ENCODE results near the gene AKAP6.

The AKAP6 gene

DNA sequence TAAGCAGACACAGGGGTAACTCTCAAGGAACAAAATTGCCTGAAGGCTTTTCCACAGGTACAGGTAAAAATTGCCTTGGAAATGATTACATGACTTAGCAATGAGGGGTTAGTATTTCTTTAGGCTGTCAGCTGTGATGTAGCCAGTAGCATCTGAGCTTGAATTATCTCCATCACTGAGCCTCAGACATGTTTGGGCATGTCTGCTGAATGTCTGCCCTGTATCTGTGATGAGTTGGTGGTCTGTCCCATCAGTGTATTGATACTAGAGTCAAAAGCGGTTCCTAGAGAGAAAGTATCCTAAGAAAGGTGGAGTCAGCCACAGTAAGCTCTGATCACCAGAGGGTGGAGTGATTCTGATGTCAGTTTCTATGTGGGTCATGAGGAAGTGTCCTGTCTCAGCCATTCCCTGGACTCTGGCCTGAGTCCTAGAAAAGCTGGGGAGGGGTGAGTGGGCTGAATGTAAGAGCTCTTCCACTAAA, 16.3 kb downstream of the AKAP6 start:
- ATAC-seq (replicated peaks) (no peak), DNase-seq (no peak)
- Mint-ChIP-seq H3K4me3 (no peak overlapping the region), H3K27ac (no peak overlapping the region), H3K27me3 (peaks cover 9 to 10% of the 10 kb centered on the region in 2 donors), H3K36me3 (no peaks in the 10 kb centered on the region), H3K4me1 (no peaks in the 10 kb centered on the region), H3K9me3 (no peaks in the 10 kb centered on the region)

- Mint-ChIP-seq H3K27me3 (peaks cover 3 to 6% of the 10 kb centered on the region in 2 donors), H3K9me3 (peaks cover under 1 to 2% of the 10 kb centered on the region in 2 donors), H3K27ac (no peak overlapping the region), H3K4me3 (no peak overlapping the region), H3K4me1 (no peaks in the 10 kb centered on the region), H3K36me3 (no peaks in the 10 kb centered on the region)
- ATAC-seq (replicated peaks) (no peak), DNase-seq (no peak)
Observed at GRCh38 chr14:32349322-32349721, 20.2 kb downstream of the AKAP6 start.

GRCh38 chr14:32350020-32350419, 20.9 kb downstream of the AKAP6 start:
- ATAC-seq (replicated peaks) (peak; percentile 99), DNase-seq (no peak)
- Mint-ChIP-seq H3K9me3 (peaks cover 2 to 4% of the 10 kb centered on the region in 2 donors), H3K27ac (no peak overlapping the region), H3K4me3 (no peak overlapping the region), H3K4me1 (no peaks in the 10 kb centered on the region), H3K27me3 (peaks cover 3 to 6% of the 10 kb centered on the region in 2 donors), H3K36me3 (no peaks in the 10 kb centered on the region)

GRCh38 chr14:32352631-32353030, 23.5 kb downstream of the AKAP6 start:
- DNase-seq = no peak
- ATAC-seq (replicated peaks) = no peak
- H3K27me3 Mint-ChIP-seq = peaks cover 6 to 7% of the 10 kb centered on the region in 2 donors
- H3K9me3 Mint-ChIP-seq = peaks cover 2 to 4% of the 10 kb centered on the region in 2 donors
- H3K36me3 Mint-ChIP-seq = no peaks in the 10 kb centered on the region
- H3K27ac Mint-ChIP-seq = no peak overlapping the region
- no peaks in the 10 kb centered on the region for H3K4me1 Mint-ChIP-seq
- H3K4me3 Mint-ChIP-seq = no peak overlapping the region

- ATAC-seq (replicated peaks) = no peak
- Mint-ChIP-seq H3K27ac (no peak overlapping the region), H3K36me3 (no peaks in the 10 kb centered on the region), H3K27me3 (peaks cover 2 to 4% of the 10 kb centered on the region in 2 donors), H3K9me3 (peaks cover 2 to 4% of the 10 kb centered on the region in 2 donors), H3K4me1 (no peaks in the 10 kb centered on the region), H3K4me3 (no peak overlapping the region)
- DNase-seq = no peak
Observed at GRCh38 chr14:32354716-32355115, 25.6 kb downstream of the AKAP6 start.

DNA sequence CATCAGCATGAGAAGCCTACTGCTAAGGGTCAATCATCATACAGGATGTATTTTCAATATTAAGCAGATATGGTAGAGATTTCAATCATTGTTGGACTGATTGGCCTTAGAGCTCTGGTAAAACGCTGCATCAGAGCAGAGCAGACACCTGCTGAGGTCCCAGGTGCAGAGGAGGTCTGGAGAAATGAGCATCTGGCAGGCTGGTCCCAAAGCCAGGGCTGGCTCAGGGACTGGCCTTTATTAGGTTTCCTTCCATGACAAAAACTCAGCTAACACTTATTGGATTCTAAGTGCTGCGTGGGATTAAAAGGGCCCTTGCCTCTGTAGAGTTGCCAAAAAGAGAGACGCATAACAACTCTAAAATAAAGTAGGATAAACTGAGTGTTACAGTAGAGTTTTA, 29.7 kb downstream of the AKAP6 start:
- H3K27ac Mint-ChIP-seq = no peak overlapping the region
- DNase-seq = no peak
- no peak for ATAC-seq (replicated peaks)
- peaks cover 4 to 8% of the 10 kb centered on the region in 2 donors for H3K27me3 Mint-ChIP-seq
- no peak overlapping the region for H3K4me3 Mint-ChIP-seq
- no peaks in the 10 kb centered on the region for H3K4me1 Mint-ChIP-seq
- peaks cover 0 to 4% of the 10 kb centered on the region in 2 donors for H3K9me3 Mint-ChIP-seq
- no peaks in the 10 kb centered on the region for H3K36me3 Mint-ChIP-seq

DNA sequence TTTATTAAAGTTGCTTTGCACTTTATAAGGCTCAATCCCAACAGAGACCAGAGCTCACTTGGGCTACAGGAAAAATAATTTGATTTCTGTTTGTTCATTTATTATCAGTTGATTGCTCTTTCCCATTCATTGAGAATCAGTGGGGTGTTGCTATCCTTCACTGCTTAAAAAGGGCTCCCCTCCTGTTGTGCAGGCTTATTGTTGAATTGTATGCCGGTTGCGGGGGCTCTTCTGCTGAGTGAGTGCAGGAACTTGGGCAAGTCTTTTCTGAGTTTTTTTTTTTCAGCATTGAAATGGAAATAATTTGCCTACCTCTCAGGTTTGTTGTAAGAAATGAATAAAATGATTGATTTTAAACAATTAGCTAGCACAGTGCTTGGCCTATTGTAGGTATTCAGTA, 32.6 kb downstream of the AKAP6 start:
- Mint-ChIP-seq H3K4me3 (no peak overlapping the region), H3K27me3 (peaks cover 4 to 5% of the 10 kb centered on the region in 2 donors), H3K9me3 (no peaks in the 10 kb centered on the region), H3K36me3 (no peaks in the 10 kb centered on the region), H3K4me1 (no peaks in the 10 kb centered on the region), H3K27ac (no peak overlapping the region)
- DNase-seq (no peak), ATAC-seq (replicated peaks) (no peak)

DNA sequence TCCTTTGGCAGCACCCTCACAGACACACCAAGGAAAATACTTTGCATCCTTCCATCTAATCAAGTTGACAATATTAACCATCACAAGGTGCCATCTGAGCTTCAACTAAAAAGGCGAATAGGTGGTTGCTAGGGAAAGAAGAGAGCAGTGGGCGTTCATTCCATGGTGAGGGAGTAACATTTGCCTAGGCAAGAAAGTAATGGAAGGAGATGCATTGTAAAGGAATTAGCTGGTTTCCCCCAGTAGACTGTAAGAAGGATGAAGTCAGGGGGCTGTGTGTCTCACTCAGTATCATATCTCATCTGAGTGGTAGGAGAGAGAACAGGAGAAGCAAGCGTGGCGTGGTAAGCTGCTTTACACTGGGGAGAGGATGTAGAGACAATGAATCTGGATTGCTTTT, 34.7 kb downstream of the AKAP6 start:
- Mint-ChIP-seq H3K27ac (no peak overlapping the region), H3K4me1 (no peaks in the 10 kb centered on the region), H3K27me3 (peaks cover 4 to 9% of the 10 kb centered on the region in 2 donors), H3K36me3 (no peaks in the 10 kb centered on the region), H3K4me3 (no peak overlapping the region), H3K9me3 (no peaks in the 10 kb centered on the region)
- ATAC-seq (replicated peaks) (no peak), DNase-seq (no peak)

- ATAC-seq (replicated peaks) (no peak), DNase-seq (no peak)
- no peak overlapping the region for H3K4me3 Mint-ChIP-seq
- H3K27ac Mint-ChIP-seq = no peak overlapping the region
- H3K27me3 Mint-ChIP-seq = peaks cover 0 to 9% of the 10 kb centered on the region in 2 donors
- no peaks in the 10 kb centered on the region for H3K4me1 Mint-ChIP-seq
- no peaks in the 10 kb centered on the region for H3K9me3 Mint-ChIP-seq
- H3K36me3 Mint-ChIP-seq = no peaks in the 10 kb centered on the region
Observed at GRCh38 chr14:32364941-32365340, 35.8 kb downstream of the AKAP6 start.

- ATAC-seq (replicated peaks) (no peak), DNase-seq (no peak)
- H3K27ac Mint-ChIP-seq = no peak overlapping the region
- peaks cover 0 to 4% of the 10 kb centered on the region in 2 donors for H3K4me1 Mint-ChIP-seq
- no peaks in the 10 kb centered on the region for H3K36me3 Mint-ChIP-seq
- H3K9me3 Mint-ChIP-seq = no peaks in the 10 kb centered on the region
- H3K27me3 Mint-ChIP-seq = peaks cover 0 to 4% of the 10 kb centered on the region in 2 donors
- no peak overlapping the region for H3K4me3 Mint-ChIP-seq
Observed at GRCh38 chr14:32366256-32366879, 37.3 kb downstream of the AKAP6 start.

GRCh38 chr14:32366986-32367385, 37.9 kb downstream of the AKAP6 start:
- peaks cover 0 to 4% of the 10 kb centered on the region in 2 donors for H3K4me1 Mint-ChIP-seq
- no peak for ATAC-seq (replicated peaks)

GRCh38 chr14:32367516-32367915, 38.4 kb downstream of the AKAP6 start:
- no peak for ATAC-seq (replicated peaks)
- DNase-seq = no peak
- Mint-ChIP-seq H3K36me3 (no peaks in the 10 kb centered on the region), H3K27ac (no peak overlapping the region), H3K9me3 (no peaks in the 10 kb centered on the region), H3K27me3 (peaks cover 0 to 5% of the 10 kb centered on the region in 2 donors), H3K4me1 (peaks cover 0 to 4% of the 10 kb centered on the region in 2 donors), H3K4me3 (no peak overlapping the region)

More at GRCh38 chr14:32366986-32367385, 37.9 kb downstream of the AKAP6 start:
- Mint-ChIP-seq H3K4me3 (no peak overlapping the region), H3K27me3 (peaks cover 0 to 4% of the 10 kb centered on the region in 2 donors), H3K36me3 (no peaks in the 10 kb centered on the region), H3K9me3 (no peaks in the 10 kb centered on the region), H3K27ac (no peak overlapping the region)
- no peak for DNase-seq

DNA sequence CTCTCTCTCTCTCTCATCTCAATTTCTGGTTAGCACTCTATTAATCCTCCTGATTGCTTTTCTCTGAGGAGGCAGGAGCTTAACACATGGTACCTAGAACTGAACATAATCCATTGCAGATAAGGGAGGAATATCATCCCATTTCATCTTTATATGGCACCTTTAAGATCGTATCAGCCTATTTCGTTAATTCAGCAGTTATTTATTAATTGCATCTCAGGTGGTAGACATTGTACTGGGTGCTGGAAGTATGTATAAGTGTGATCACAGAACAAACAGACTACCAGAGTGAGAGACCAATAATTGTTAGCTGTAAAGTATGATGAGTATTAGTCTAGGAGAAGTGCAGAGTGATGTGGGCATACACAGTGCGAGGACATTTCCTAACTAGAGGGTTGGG, 39.0 kb downstream of the AKAP6 start:
- Mint-ChIP-seq H3K36me3 (no peaks in the 10 kb centered on the region), H3K4me1 (peaks cover 0 to 4% of the 10 kb centered on the region in 2 donors), H3K27ac (no peak overlapping the region), H3K27me3 (peaks cover 0 to 8% of the 10 kb centered on the region in 2 donors), H3K9me3 (no peaks in the 10 kb centered on the region), H3K4me3 (no peak overlapping the region)
- DNase-seq (no peak), ATAC-seq (replicated peaks) (no peak)

DNA sequence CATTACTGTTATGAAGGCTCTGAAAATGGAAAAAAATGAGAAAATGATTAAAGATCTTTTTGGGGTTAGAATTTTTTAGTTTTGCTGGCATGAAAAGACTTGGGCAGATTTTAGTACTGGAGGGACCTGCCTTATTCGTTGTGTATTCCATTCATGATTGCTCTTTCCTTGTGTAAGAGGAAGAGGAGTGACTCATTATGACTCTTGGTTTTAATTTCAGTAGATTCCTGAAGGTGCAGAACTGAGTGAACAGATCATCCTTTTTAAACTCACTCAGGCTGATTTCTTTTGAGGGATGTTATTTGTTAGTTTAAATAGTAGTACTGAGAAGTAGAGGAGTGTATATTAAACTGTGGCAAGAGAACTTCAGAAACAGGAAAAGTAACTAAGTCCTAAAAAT, 41.6 kb downstream of the AKAP6 start:
- H3K9me3 Mint-ChIP-seq = no peaks in the 10 kb centered on the region
- H3K4me3 Mint-ChIP-seq = no peak overlapping the region
- no peak for ATAC-seq (replicated peaks)
- H3K27ac Mint-ChIP-seq = no peak overlapping the region
- no peak for DNase-seq
- no peaks in the 10 kb centered on the region for H3K36me3 Mint-ChIP-seq
- peaks cover 0 to 4% of the 10 kb centered on the region in 2 donors for H3K4me1 Mint-ChIP-seq
- peaks cover 0 to 8% of the 10 kb centered on the region in 2 donors for H3K27me3 Mint-ChIP-seq

- DNase-seq (no peak), ATAC-seq (replicated peaks) (no peak)
- no peaks in the 10 kb centered on the region for H3K9me3 Mint-ChIP-seq
- no peaks in the 10 kb centered on the region for H3K36me3 Mint-ChIP-seq
- peaks cover 0 to 8% of the 10 kb centered on the region in 2 donors for H3K27me3 Mint-ChIP-seq
- H3K27ac Mint-ChIP-seq = no peak overlapping the region
- peaks cover 0 to 4% of the 10 kb centered on the region in 2 donors for H3K4me1 Mint-ChIP-seq
- H3K4me3 Mint-ChIP-seq = no peak overlapping the region
Observed at GRCh38 chr14:32372154-32372553, 43.1 kb downstream of the AKAP6 start.

Data from stimulated activated naive B cell treated with anti-CD40 and anti-IgM and Interleukin-4, amounts not matched to agents 10 μg/mL and 1 μg/mL and 100 μg/mL, for 72 hours (primary cell).